ENCODE measurements around the gene LMLN.
A peak's percentile ranks its signal among the peaks of the same experiment; 100 is the strongest.

Gene LMLN

DNA sequence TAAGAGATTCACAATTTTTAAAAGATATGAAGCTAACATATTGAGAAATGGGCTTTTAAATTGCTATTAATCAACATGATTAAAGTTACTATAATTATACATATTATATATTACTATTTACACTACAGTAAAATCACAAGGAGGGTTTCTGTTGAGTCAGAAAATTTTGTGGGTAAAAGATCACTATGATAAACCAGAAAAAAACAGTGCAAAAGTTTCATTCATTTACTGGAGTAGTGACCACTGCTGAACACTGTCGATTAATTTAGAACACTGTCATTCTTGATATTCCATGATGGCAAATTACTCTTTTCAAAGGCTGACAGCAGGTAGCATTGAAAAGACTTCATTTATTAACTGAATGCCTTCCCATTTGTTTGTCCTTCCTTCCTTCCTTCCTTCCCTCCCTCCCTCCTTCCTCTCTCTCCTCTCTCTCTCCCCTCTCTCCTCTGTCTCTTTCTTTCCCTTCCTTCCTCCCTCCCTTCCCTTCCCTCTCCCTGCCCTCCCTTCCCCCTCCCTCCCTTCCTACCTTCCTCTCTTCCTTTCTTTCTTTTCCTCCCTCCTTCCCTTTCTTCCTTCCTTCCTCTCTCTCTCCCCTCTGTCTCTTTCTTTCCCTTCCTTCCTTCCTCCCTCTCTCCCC, 19.2 kb upstream of the LMLN start:
- no peak overlapping the region for H3K4me3 ChIP-seq (ENCODE audit: low read depth, low read length)
- DNase-seq (ENCODE audit: low read depth) = no peak
- TF ChIP-seq, protein P1, sequence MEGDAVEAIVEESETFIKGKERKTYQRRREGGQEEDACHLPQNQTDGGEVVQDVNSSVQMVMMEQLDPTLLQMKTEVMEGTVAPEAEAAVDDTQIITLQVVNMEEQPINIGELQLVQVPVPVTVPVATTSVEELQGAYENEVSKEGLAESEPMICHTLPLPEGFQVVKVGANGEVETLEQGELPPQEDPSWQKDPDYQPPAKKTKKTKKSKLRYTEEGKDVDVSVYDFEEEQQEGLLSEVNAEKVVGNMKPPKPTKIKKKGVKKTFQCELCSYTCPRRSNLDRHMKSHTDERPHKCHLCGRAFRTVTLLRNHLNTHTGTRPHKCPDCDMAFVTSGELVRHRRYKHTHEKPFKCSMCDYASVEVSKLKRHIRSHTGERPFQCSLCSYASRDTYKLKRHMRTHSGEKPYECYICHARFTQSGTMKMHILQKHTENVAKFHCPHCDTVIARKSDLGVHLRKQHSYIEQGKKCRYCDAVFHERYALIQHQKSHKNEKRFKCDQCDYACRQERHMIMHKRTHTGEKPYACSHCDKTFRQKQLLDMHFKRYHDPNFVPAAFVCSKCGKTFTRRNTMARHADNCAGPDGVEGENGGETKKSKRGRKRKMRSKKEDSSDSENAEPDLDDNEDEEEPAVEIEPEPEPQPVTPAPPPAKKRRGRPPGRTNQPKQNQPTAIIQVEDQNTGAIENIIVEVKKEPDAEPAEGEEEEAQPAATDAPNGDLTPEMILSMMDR (IDR thresholded peaks at IDR 0.05; ENCODE audit: low read depth, low read length, missing control alignments) = no peak

DNA sequence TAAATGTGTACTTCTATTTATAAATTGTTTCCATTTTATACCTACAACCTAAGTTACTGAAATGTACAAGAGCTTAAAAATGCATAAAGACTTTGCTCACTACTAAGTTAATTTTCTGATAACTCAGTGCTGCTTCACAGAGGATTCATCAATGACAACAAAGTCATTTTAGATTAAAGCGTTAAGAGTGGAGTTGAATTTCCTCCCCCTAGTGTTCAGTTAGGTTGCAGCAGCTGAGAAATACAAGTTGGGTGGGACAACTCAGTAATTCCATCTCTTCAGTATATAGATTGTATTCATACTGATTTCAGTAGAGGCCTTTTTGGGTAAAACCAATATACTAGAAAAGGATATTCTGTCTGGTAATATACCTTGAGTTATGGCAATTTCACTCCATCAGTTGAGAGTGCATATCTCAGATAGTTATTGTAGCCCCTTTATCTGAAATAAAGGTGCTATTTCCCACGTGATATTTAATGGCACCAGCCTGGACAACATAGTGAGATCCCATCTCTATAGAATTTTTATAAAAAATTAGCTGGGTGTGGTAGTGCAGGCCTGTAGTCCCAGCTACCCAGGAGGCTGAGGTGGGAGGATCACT, 17.0 kb upstream of the LMLN start:
- no peak for DNase-seq (ENCODE audit: low read depth)

DNA sequence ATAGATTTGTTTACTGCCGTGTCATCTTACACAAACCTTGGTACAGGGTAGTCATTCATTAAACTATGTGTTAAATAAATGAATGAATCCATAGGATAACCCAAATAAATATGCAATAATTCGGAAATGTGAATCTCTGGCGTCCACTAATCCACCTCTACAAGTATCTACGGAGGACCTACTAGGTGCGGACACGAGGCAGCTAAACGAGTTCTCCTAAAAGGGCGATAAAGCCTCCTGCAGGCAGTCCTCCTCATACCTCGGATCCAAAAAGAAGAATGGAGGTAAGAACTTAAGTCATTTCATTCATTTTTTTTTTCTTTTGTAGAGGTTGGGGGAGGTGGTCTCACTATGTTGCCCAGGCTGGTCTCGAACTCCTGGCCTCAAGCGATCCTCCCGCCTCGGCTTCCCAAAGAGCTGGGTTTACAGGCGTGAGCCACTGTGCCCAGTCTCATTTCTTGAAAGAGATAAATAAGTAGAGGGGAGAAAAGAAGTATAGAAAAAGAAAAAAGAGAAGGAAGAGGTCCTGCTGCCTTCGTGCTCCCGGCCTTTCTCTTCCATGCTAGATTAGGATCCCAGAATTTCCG, 10.7 kb upstream of the LMLN start:
- TF ChIP-seq, protein P1 (IDR thresholded peaks at IDR 0.05; ENCODE audit: low read depth, low read length, missing control alignments) = no peak
- no peak for DNase-seq (ENCODE audit: low read depth)
- H3K4me3 ChIP-seq (ENCODE audit: low read depth, low read length) = peak overlapping the region; percentile 52

More for the DNA sequence above, 17.0 kb upstream of the LMLN start:
- no peak overlapping the region for H3K4me3 ChIP-seq (ENCODE audit: low read depth, low read length)
- TF ChIP-seq, protein P1 (IDR thresholded peaks at IDR 0.05; ENCODE audit: low read depth, low read length, missing control alignments) = peak; percentile 67

DNA sequence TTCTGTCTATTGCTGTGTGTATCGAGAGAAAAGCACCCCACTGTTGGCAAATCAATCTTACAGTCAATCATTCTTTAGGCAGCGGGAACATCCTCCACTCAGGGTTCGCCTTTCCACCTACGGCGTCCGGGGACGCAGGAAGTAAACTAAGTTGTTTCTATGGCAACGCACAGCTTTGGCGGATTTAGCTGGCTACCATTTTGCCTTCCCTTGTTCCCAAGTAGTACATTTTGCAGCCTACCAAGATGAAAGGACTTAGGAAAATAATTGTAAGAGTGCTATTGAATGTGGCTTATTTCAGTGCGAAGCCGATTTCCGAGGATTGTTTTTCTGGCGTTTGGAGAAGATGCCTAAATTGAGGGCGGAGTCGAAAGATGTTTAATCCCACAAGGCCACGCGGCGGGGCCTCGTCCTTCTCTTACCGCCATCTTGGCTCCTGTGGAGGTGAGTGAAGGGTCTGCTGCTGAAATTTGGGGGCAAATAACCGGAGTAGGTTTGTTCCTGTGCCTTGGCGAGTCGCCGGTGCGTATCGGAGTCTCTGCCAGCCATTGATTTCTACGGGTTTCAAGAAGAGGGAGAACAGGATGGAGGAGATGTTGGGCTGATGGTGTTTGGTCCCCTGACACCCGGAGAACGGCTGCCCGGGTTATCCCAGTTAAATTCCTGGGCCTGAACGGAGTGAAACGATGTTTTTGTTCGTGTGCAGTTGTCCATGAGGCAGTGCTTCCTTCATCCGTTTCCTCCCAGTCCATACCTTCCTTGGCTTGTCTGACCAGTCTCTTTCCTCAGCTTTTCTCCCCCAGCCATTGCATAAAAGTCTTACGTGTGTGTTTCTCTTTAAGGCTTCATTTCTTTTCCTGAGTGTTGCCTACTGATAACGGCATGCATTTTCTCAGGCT, 10.0 kb upstream of the LMLN start, which contains the start of gene RPL35A:
Gene RPL35A (plus strand): TSS at position 413 of the 899 bp plus-strand sequence. CDS start 778 bp downstream, outside the sequence.
- H3K4me3 ChIP-seq (ENCODE audit: low read depth, low read length) = peak within 1 kb of the TSS; percentile 89
- TF ChIP-seq, protein P1 (IDR thresholded peaks at IDR 0.05; ENCODE audit: low read depth, low read length, missing control alignments) = no peak
- peak; percentile 88 for DNase-seq (ENCODE audit: low read depth)

DNA sequence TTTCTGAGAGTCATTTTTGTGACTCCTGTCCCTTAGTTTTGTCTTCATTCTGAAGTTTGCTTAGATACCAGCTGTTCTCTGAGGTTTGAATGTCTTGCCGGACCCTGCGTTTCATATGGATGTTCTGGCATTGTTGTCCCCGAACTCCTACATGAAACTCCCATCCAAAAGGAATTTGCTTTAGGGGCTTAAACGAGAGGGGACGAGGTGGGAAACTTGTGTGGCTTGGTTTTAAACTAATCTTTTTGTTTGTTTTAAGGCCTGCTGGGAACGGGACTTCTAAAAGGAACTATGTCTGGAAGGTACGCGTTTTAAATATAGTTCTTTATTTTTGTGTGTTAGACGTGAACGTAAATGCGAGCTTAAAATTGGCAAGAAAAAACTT, 9.3 kb upstream of the LMLN start:
- no peak for DNase-seq (ENCODE audit: low read depth)
- peak overlapping the region; percentile 89 for H3K4me3 ChIP-seq (ENCODE audit: low read depth, low read length)
- TF ChIP-seq, protein P1 (IDR thresholded peaks at IDR 0.05; ENCODE audit: low read depth, low read length, missing control alignments) = no peak

DNA sequence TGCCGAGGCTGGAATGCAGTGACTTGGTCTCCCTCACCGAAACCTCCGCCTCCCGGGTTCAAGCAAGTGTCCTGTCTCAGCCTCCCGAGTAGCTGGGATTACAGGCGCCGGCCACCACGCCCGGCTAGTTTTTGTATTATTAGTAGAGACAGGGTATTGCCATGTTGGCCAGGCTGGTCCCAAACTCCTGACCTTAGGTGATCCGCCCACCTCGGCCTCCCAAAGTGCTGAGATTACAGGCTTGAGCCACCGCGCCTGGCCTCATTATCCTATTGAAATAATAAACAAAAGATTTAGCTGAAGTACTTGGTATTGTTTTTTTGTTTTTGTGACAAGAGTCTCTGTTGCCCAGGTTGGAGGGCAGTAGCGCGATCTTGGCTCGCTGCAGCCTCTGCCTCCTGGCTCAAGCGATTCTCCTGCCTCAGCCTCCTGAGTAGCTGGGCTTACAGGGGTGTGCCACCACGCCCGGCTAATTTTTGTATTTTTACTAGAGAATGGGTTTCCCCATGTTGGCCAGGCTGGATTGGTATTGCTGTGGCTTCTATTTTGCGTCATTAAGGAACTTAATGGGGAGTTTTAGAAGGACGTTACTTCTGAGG, 8.5 kb upstream of the LMLN start:
- no peak for DNase-seq (ENCODE audit: low read depth)
- TF ChIP-seq, protein P1 (IDR thresholded peaks at IDR 0.05; ENCODE audit: low read depth, low read length, missing control alignments) = no peak
- H3K4me3 ChIP-seq (ENCODE audit: low read depth, low read length) = peak overlapping the region; percentile 89

All from GM12864 (cell line).